HT1080 (cell line): ENCODE results near the gene LHFPL6. TPM values are rescaled to one million over a fixed set of nuclear protein-coding genes. Genes with fewer than 3 reads are reported as not detected.
A peak's percentile ranks its signal among the peaks of the same experiment; 100 is the strongest.

Experiments
- DNase-seq: peaks from one replicate; pipeline ENCODE4 v3.0.0-alpha.2; 2015; ENCODE audit warnings: low read depth
- total RNA-seq: library from RNA; depleted of rRNA; stranded (reverse); fragments of >200 nt; shearing (Covaris generic); gene quantifications from 2 replicates; pipeline ENCODE4 v1.2.3, GENCODE V29; 2014

Gene LHFPL6
- total RNA-seq, 1 experiment from 2014 or later: 17.8 TPM

GRCh38 chr13:39596176-39596575, 6.8 kb downstream of the LHFPL6 start:
- no peak for DNase-seq

GRCh38 chr13:39590466-39591036, 12.4 kb downstream of the LHFPL6 start:
- DNase-seq: no peak

- DNase-seq: no peak
These were observed 14.6 kb downstream of the LHFPL6 start for GRCh38 chr13:39588384-39588783.

GRCh38 chr13:39587939-39588338, 15.1 kb downstream of the LHFPL6 start:
- DNase-seq: no peak

GRCh38 chr13:39586958-39587605, 15.9 kb downstream of the LHFPL6 start:
- DNase-seq: no peak

DNA sequence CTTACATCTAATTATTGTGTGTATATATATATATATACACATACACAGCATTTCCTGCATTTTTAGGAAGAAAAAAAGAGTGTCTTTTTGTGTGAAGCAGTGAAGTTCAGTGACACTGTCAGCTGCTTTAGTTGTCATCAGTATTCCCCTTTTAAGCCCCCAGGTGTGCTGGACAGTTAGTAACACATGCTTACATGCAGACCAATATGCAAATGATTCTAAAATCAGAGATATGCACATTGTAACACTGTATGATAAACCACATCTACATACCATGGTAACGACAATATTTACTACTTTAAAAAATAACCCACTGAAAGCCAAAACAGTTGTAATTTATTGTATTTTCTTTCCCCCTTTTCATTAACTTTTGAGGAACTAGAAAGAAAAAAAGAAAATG, 16.8 kb downstream of the LHFPL6 start:
- no peak for DNase-seq

GRCh38 chr13:39585219-39585618, 17.8 kb downstream of the LHFPL6 start:
- DNase-seq: no peak

DNA sequence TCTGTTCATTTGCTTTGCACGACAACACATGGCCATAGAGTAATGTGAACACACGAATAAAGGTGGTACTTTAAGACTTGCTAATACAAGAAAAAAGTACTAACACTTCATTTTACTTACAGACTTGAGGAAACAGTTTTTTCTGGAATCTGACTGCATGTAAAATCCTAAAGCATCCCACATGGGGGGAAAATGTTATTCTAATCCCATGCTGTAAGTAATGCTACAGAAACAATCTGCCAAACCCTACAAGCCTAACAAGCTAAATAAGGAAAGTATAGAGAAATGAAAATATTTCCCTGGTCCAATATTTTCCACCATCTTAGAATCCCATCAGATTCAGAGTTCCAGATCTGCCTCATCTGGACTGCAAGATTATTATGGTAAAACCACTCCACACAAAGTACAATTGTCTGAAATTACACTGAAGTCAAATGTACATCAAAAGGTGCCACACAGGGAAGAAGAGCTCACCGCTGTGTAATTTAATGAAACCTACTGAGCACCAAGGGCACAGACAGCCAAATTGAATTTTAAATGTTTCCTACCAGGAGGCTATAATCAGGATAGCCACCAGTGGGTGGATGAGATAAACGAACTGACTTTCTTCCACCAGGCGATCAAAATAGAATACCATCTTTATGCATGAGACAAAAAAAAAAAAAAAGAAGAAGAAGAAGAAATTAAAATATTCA, 22.0 kb downstream of the LHFPL6 start:
- DNase-seq: no peak

GRCh38 chr13:39578821-39579291, 24.1 kb downstream of the LHFPL6 start:
- DNase-seq: no peak

DNA sequence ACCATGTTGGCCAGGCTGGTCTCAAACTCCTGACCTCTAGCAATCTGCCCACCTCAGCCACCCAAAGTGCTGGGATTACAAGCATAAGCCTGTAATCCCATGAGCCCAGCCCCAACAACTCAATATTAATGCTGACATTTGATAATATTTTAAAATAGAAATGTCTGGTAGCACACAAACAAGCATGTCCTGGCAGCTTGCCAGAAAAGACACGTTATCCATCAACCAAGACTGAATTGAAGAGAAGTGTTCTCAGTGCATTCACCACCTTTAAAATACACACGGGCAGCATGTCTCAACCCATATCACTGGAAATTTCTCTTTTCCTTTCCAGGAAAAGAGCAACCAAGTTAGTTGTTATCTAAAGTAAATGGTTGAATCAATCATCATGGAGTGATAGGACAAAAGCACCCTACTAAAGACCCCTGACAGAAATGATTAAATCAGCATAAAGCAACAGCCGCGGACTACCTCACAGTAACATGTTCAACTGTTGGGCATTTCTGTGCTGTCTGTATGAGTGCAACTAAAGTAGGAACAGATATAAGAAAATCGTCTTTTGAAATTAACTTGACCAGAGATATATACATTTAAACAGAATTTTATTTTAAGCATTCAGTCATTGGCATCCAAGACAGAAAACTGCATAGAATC, 25.0 kb downstream of the LHFPL6 start:
- DNase-seq: no peak

- no peak for DNase-seq
These were observed 25.8 kb downstream of the LHFPL6 start for GRCh38 chr13:39577203-39577602.

DNA sequence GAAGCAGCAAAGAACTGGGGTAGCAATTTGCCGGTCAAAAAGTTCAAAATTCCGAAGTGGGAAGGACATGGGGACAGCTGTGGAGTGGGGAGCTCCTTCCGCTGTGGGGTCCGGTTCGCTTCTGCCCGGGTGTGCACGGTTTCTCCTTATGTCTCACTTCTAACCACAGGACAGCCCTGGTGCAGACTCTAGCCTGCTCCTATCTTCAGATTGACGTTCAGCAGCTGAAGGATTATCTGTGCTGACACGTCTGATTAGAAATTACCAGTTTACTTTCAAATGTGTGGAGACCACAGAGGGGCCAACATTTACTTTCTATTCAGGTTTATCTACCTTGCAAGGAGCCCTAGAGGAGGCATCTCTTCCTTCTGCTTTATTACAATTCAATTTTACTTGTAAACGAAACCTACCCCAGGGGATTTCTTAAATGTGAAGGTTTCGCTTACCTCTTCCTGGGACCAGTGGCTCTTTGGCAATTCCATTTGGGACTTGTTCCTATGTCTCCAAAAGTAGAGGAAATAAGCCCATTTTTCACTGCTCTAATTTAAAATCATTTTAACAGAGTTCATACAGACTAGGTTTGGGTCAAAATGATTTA, 27.3 kb downstream of the LHFPL6 start:
- no peak for DNase-seq

- no peak for DNase-seq
These were observed 31.4 kb downstream of the LHFPL6 start for GRCh38 chr13:39571502-39572092.

- DNase-seq: no peak
These were observed 35.4 kb downstream of the LHFPL6 start for GRCh38 chr13:39567569-39567968.

DNA sequence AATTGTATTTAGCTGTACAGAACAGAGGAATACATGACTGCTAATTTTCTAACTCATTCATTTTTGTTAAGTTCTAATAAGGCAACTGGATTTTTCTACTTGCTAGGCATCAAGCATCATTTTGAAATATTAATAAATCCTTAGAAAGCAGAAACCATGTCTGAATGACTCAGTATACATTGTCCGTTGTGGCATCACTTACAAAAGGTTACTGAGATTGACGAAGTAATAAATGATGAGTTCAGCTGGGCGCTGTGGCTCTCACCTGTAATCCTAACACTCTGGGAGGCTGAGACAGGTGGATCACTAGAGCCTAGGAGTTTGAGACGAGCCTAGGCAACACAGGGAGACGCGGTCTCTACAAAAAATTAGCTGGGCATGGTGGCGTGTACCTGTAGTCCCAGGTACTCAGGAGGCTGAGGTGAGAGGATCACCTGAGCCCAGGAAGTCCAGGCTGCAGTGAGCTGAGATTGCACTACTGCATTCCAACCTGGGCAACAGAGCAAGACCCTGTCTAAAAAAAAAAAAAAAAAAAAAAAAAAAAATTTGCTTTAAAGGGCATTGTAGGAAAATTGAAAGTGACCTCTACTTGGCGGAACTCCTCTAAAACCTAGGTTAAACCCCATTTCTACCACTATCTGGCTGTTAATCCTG, 36.6 kb downstream of the LHFPL6 start:
- DNase-seq: peak; percentile 13

GRCh38 chr13:39565036-39565949, 37.7 kb downstream of the LHFPL6 start:
- DNase-seq: peak; percentile 89

GRCh38 chr13:39563470-39563735, 39.6 kb downstream of the LHFPL6 start:
- no peak for DNase-seq

DNA sequence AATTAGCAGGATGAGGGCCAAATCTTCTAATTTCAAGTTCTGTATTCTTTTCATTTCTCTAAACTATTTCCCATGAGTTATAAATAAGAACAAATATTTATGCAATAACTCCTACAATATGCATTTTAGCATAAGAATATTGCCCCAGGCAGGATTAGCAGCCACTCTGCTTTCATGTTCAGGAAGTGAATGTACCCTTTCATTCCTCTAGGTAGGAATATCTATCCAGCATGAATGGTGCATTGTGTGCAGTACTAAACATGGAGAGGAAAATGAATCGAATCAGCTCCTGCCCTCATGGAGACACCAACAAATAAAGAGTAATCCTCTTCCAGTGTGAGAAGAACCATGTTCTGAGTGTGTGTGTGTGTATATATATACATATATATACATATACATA, 41.0 kb downstream of the LHFPL6 start:
- DNase-seq: no peak

DNA sequence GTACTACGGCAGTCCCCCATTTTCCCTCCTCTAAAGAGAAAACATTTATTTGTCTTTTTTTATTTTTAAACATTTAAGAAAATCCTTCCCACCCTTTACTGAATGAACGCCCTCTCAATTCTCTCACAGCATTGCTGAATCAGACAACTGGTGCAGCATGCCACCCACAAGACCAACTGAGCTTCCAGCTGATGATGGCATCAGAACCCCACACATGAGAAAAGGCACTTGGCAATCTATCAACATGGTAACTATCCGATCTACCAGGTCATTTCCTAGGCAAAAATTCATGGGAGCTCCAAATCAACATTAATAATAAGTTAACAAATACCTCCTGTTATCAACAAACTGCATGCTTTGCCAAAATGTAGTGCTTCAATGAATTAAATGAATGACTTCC, 43.1 kb downstream of the LHFPL6 start:
- no peak for DNase-seq
